AG04449 (cell line): Measurements from ENCODE around the gene THSD8.
A peak's percentile ranks its signal among the peaks of the same experiment; 100 is the strongest.

ENCODE experiments used
- CTCF ChIA-PET: fragments of 350-600 bp; formaldehyde crosslinking; extraction: SDS; loops from one replicate; lab custom pipeline; 2021; ENCODE audit warnings: antibody characterized with exemption; lab: Yijun Ruan, JAX
- POLR2A ChIA-PET: fragments of 400-600, 350-600 bp; formaldehyde crosslinking; extraction: SDS; loops from one replicate; lab custom pipeline; 2020; ENCODE audit warnings: antibody characterized with exemption, inconsistent platforms; lab: Yijun Ruan, JAX
- DNase-seq: peaks from one replicate; pipeline ENCODE4 v3.0.0-alpha.2; 2010; ENCODE audit warnings: low read depth, low spot score
- H3K4me3 ChIP-seq: 2 replicates; pipeline ENCODE4 v1.5.1; 2011; ENCODE audit warnings: low read depth, mild to moderate bottlenecking, control low read depth, low read length
- TF ChIP-seq, protein P1 (sequence below): IDR thresholded peaks from one replicate; pipeline ENCODE4 v1.5.1; 2011; ENCODE audit warnings: mild to moderate bottlenecking, moderate library complexity, low read length, control low read depth, inconsistent platforms; ENCODE audit not compliant: insufficient read depth; ENCODE audit errors: missing control alignments

THSD8 gene

DNA sequence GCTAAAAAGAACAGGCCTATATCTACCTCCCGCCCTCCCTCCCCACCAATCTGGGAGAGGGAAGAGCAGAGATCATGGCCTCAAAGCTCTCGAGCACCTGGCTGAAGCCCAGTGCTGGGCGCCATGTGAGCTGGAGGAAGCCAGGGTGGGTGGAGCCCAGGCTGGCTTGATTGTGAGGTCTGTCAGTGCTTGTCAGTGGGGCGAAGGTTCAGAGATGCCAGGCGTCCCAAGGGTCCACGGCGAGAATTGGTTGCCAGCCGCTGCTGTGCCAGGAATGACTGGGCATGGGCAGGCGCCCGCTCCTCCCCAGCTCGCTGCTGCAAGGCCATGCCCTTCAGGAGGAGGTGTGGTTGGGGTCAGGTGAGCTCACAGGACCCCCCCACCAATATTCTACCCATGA, 38.8 kb upstream of the THSD8 start:
- POLR2A ChIA-PET = interaction anchor here (0.6 to 1.0 kb wide), 2 partner anchors 26 to 28 kb away, joined by 3 read pairs; partner anchors contain the start of genes GET3 and JUNB
- DNase-seq = no peak
- TF ChIP-seq, protein P1, sequence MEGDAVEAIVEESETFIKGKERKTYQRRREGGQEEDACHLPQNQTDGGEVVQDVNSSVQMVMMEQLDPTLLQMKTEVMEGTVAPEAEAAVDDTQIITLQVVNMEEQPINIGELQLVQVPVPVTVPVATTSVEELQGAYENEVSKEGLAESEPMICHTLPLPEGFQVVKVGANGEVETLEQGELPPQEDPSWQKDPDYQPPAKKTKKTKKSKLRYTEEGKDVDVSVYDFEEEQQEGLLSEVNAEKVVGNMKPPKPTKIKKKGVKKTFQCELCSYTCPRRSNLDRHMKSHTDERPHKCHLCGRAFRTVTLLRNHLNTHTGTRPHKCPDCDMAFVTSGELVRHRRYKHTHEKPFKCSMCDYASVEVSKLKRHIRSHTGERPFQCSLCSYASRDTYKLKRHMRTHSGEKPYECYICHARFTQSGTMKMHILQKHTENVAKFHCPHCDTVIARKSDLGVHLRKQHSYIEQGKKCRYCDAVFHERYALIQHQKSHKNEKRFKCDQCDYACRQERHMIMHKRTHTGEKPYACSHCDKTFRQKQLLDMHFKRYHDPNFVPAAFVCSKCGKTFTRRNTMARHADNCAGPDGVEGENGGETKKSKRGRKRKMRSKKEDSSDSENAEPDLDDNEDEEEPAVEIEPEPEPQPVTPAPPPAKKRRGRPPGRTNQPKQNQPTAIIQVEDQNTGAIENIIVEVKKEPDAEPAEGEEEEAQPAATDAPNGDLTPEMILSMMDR = no peak
- no peak overlapping the region for H3K4me3 ChIP-seq
- CTCF ChIA-PET = interaction anchor here (0.6 to 29.3 kb wide), 10 partner anchors 13 to 117 kb away, joined by 3 to 1565 read pairs (median 5); partner anchors contain the start of genes BEST2, GET3, HOOK2 and JUNB

GRCh38 chr19:12764698-12765097, 37.2 kb upstream of the THSD8 start:
- TF ChIP-seq, protein P1 = no peak
- POLR2A ChIA-PET = interaction anchor here (0.6 to 1.3 kb wide), 2 partner anchors 27 to 28 kb away, joined by 3 read pairs; partner anchors contain the start of gene JUNB
- H3K4me3 ChIP-seq = no peak overlapping the region
- no peak for DNase-seq
- CTCF ChIA-PET = interaction anchor here (0.9 to 29.3 kb wide), 14 partner anchors 12 to 201 kb away, joined by 3 to 1565 read pairs (median 8); partner anchors contain the start of genes BEST2, GET3, HOOK2 and JUNB

GRCh38 chr19:12766051-12766521, 35.8 kb upstream of the THSD8 start:
- POLR2A ChIA-PET = interaction anchor here (0.6 to 2.2 kb wide), 6 partner anchors 8 to 1032 kb away, joined by 3 to 51 read pairs (median 5); partner anchors contain the start of gene JUNB
- CTCF ChIA-PET = interaction anchor here (0.6 to 29.3 kb wide), 32 partner anchors 10 to 199 kb away, joined by 3 to 1565 read pairs (median 5); partner anchors contain the start of genes BEST2, GET3, HOOK2 and JUNB
- DNase-seq = no peak
- TF ChIP-seq, protein P1 = peak; percentile 99
- H3K4me3 ChIP-seq = peak overlapping the region; percentile 68

DNA sequence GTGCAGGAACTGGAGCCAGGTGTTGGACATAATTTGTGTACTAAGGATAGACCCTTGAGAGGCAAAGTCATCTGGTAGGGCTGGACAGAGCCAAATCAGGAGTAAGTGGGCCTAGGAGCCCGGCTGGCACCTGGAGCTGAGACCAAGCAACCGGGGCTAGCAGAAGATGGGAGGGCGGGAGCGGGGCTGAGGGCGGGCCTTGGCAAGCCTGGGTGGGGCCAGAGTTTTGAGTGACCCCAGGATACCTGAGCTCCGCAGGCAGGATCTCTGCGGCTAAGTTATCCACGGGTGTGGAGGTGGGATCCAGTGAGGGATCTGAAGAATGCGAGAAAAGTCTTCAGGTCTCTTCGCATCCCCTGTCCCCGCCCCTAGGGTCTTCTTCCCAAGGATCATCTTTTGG, 34.7 kb upstream of the THSD8 start:
- DNase-seq = no peak
- CTCF ChIA-PET = interaction anchor here (1.9 to 29.3 kb wide), 6 partner anchors 9 to 113 kb away, joined by 7 to 1565 read pairs (median 368); partner anchors contain the start of genes BEST2, GET3, HOOK2 and JUNB
- POLR2A ChIA-PET = interaction anchor here (2.2 kb wide), 1 partner anchor 25 kb away, joined by 51 read pairs; the partner anchor contains the start of gene JUNB
- TF ChIP-seq, protein P1 = no peak
- H3K4me3 ChIP-seq = no peak overlapping the region

- ChIA-PET POLR2A (interaction anchor here (2.2 kb wide), 1 partner anchor 25 kb away, joined by 51 read pairs; the partner anchor contains the start of gene JUNB), CTCF (interaction anchor here (16.0 to 29.3 kb wide), 4 partner anchors 9 to 81 kb away, joined by 311 to 1565 read pairs (median 542); partner anchors contain the start of genes BEST2, GET3, HOOK2 and JUNB)
- H3K4me3 ChIP-seq = no peak overlapping the region
- DNase-seq = no peak
- TF ChIP-seq, protein P1 = no peak
Observed at GRCh38 chr19:12767666-12768065, 34.2 kb upstream of the THSD8 start.

- TF ChIP-seq, protein P1 = no peak
- no peak overlapping the region for H3K4me3 ChIP-seq
- POLR2A ChIA-PET = interaction anchor here (1.5 kb wide), 1 partner anchor 22 kb away, joined by 3 read pairs; the partner anchor contains the start of gene JUNB
- DNase-seq = no peak
- CTCF ChIA-PET = interaction anchor here (16.1 to 29.3 kb wide), 3 partner anchors 24 to 79 kb away, joined by 425 to 1565 read pairs (median 660); partner anchors contain the start of genes BEST2, GET3, JUNB and PRDX2
Observed at GRCh38 chr19:12769689-12770088, 32.2 kb upstream of the THSD8 start.
